Activated CD4-positive, CD25-positive, alpha-beta regulatory T cell treated with anti-CD3 and anti-CD28 coated beads, Interleukin-2, amount 50 U/mL, for 24 hours (primary cell): ENCODE measurements around the gene P4HA1.
A peak's percentile ranks its signal among the peaks of the same experiment; 100 is the strongest.
"Not testable (repeated sequence)": the region's sequence is repeated elsewhere in the genome, so short reads cannot be mapped to it uniquely, and the experiment has no call there.

Source experiments
- ATAC-seq, 2 donors: fragments of 150-1000 bp; cut with Tn5 transposase; one replicate each; pipeline ENCODE4 v1.10.0; 2021; ENCODE audit warnings: mild to moderate bottlenecking in 1 of 2, moderate library complexity in 1 of 2

The P4HA1 gene

GRCh38 chr10:73096449-73097304, at the start of gene P4HA1:
Gene P4HA1, minus strand, starts transcription at chr10:73096866. Its CDS starts 21,983 bp downstream, at chr10:73074883.
- peak; percentile 94 for ATAC-seq

GRCh38 chr10:73141603-73142002, 44.9 kb upstream of the P4HA1 start:
- ATAC-seq: no peak

- ATAC-seq: no peak
Measured at GRCh38 chr10:73139251-73139650, 42.6 kb upstream of the P4HA1 start.

- ATAC-seq: no peak
Measured at GRCh38 chr10:73136627-73137026, 40.0 kb upstream of the P4HA1 start.

- no peak for ATAC-seq
Measured at GRCh38 chr10:73134727-73135126, 38.1 kb upstream of the P4HA1 start.

GRCh38 chr10:73131913-73132686, 35.4 kb upstream of the P4HA1 start:
- ATAC-seq: no peak

GRCh38 chr10:73131301-73131700, 34.6 kb upstream of the P4HA1 start:
- no peak for ATAC-seq

GRCh38 chr10:73126343-73126742, 29.7 kb upstream of the P4HA1 start:
- ATAC-seq: no peak

GRCh38 chr10:73119952-73120351, 23.3 kb upstream of the P4HA1 start:
- ATAC-seq: no peak

- no peak for ATAC-seq
Measured at GRCh38 chr10:73119457-73119856, 22.8 kb upstream of the P4HA1 start.

- ATAC-seq: peak; percentile 48 to 64
Measured at GRCh38 chr10:73117976-73118743, 21.5 kb upstream of the P4HA1 start.

- no peak for ATAC-seq
Measured at GRCh38 chr10:73116017-73116416, 19.4 kb upstream of the P4HA1 start.

GRCh38 chr10:73113551-73113950, 16.9 kb upstream of the P4HA1 start:
- ATAC-seq: no peak

GRCh38 chr10:73112032-73112431, 15.4 kb upstream of the P4HA1 start:
- ATAC-seq: not testable (repeated sequence)

GRCh38 chr10:73110345-73110849, 13.7 kb upstream of the P4HA1 start, which contains the start of gene NUDT13:
Gene NUDT13, plus strand, starts transcription at chr10:73110455. Its CDS starts 3,911 bp downstream, at chr10:73114366.
- peak; percentile 79 to 96 for ATAC-seq

GRCh38 chr10:73109248-73109652, 12.6 kb upstream of the P4HA1 start:
- not testable (repeated sequence) for ATAC-seq

GRCh38 chr10:73106301-73106700, 9.6 kb upstream of the P4HA1 start:
- ATAC-seq: no peak

- ATAC-seq: no peak
Measured at GRCh38 chr10:73099141-73099540, 2.5 kb upstream of the P4HA1 start.

- no peak for ATAC-seq
Measured at GRCh38 chr10:73097305-73097670, 622 bp upstream of the P4HA1 start.

- ATAC-seq: peak; percentile 41
Measured at GRCh38 chr10:73096041-73096448, 621 bp downstream of the P4HA1 start.

GRCh38 chr10:73095481-73096021, 1.1 kb downstream of the P4HA1 start:
- no peak for ATAC-seq

- no peak for ATAC-seq
Measured at GRCh38 chr10:73094986-73095480, 1.6 kb downstream of the P4HA1 start.
